T-cell (primary cell): ENCODE data around the gene CAMSAP3. TPM values are rescaled to one million over a fixed set of nuclear protein-coding genes. Genes with fewer than 3 reads are reported as not detected.
"Not testable (repeated sequence)": the region's sequence is repeated elsewhere in the genome, so short reads cannot be mapped to it uniquely, and the experiment has no call there.

Experiments
- ATAC-seq, 4 experiments: fragments of 200-7000 bp in 3 of 4; fragments of 150-1000 bp in 1 of 4; cut with Tn5 transposase; replicated peaks in 1 of 4; 1 replicate in 3 of 4; 2 replicates in 1 of 4; pipeline ENCODE4 v1.10.0; 2021; ENCODE audit warnings: moderate library complexity in 3 of 4, mild to moderate bottlenecking in 2 of 4, moderate number of reproducible peaks in 1 of 4
- CTCF ChIA-PET, 2 donors: fragments of 300-600 bp; sonication (Branson Sonifier 250); formaldehyde crosslinking; loops; one replicate each; lab custom pipeline; 2022; ENCODE audit warnings: antibody characterized with exemption in 2 of 2; lab: Charles Lee
- POLR2A ChIA-PET, 2 donors: fragments of 300-600 bp; sonication (Branson Sonifier 250); formaldehyde crosslinking; loops; one replicate each; lab custom pipeline; 2022; ENCODE audit warnings: antibody characterized with exemption in 2 of 2; lab: Charles Lee
- DNase-seq, 35 experiments: peaks; one replicate each; pipeline versions ENCODE4 v3.0.0 to v3.0.0-alpha.2; 2013 to 2023
- H3K27ac ChIP-seq: one replicate; pipeline ENCODE4 v1.5.1; 2013; ENCODE audit warnings: low read length
- H3K27me3 ChIP-seq, 2 experiments: replicated peaks in 1 of 2; 1 replicate in 1 of 2; 2 replicates in 1 of 2; pipeline versions ENCODE4 v1.6.1 to v1.7.0; 2013; ENCODE audit warnings: low read length in 1 of 2, mixed read lengths in 1 of 2; ENCODE audit not compliant: control insufficient read depth in 2 of 2, insufficient read depth in 2 of 2; ENCODE audit errors: extremely low read depth in 1 of 2
- H3K36me3 ChIP-seq, 2 donors: 1 replicate in 1 of 2; 2 replicates in 1 of 2; pipeline versions ENCODE4 v1.6.1 to v1.7.0; 2013; ENCODE audit warnings: low read length in 1 of 2; ENCODE audit not compliant: control insufficient read depth in 2 of 2, insufficient read depth in 1 of 2; ENCODE audit errors: extremely low read depth in 1 of 2
- H3K4me1 ChIP-seq, 2 experiments: 1 replicate in 1 of 2; 2 replicates in 1 of 2; pipeline versions ENCODE4 v1.6.1 to v1.7.0; 2013; ENCODE audit warnings: low read length in 2 of 2, mixed read lengths in 1 of 2; ENCODE audit not compliant: insufficient read depth in 2 of 2, control insufficient read depth in 1 of 2; ENCODE audit errors: extremely low read depth in 1 of 2
- H3K4me3 ChIP-seq, 2 donors: 1 replicate in 1 of 2; 2 replicates in 1 of 2; pipeline versions ENCODE4 v1.5.1 to v1.7.0; 2013; ENCODE audit warnings: mild to moderate bottlenecking in 2 of 2, low read length in 1 of 2, moderate library complexity in 1 of 2; ENCODE audit not compliant: control insufficient read depth in 1 of 2; ENCODE audit errors: extremely low read depth in 1 of 2
- H3K9me3 ChIP-seq: 2 replicates; pipeline ENCODE4 v1.7.0; 2013
- H3K27ac Mint-ChIP-seq, 2 donors: one replicate each; pipeline ENCODE4 v1.8.0; 2020 to 2021; ENCODE audit warnings: mild to moderate bottlenecking in 2 of 2, mixed read lengths in 2 of 2
- H3K27me3 Mint-ChIP-seq, 2 donors: one replicate each; pipeline ENCODE4 v1.8.0; 2021 to 2022; ENCODE audit warnings: mixed read lengths in 2 of 2
- H3K36me3 Mint-ChIP-seq: one replicate; pipeline ENCODE4 v1.8.0; 2021; ENCODE audit warnings: mixed read lengths
- H3K4me1 Mint-ChIP-seq, 3 donors: one replicate each; pipeline ENCODE4 v1.8.0; 2020 to 2022; ENCODE audit warnings: mixed read lengths in 3 of 3, mild to moderate bottlenecking in 1 of 3
- H3K4me3 Mint-ChIP-seq, 3 donors: one replicate each; pipeline ENCODE4 v1.8.0; 2020 to 2022; ENCODE audit warnings: mild to moderate bottlenecking in 3 of 3, mixed read lengths in 3 of 3, moderate library complexity in 3 of 3
- H3K9me3 Mint-ChIP-seq, 3 donors: one replicate each; pipeline ENCODE4 v1.8.0; 2020 to 2022; ENCODE audit warnings: mixed read lengths in 3 of 3
- WGBS: methylation state at CpG from one replicate; pipeline ENCODE4 v1.1.5; 2013; ENCODE audit warnings: missing lambda C conversion rate; ENCODE audit not compliant: insufficient coverage; 5-methylcytosine and 5-hydroxymethylcytosine counted together
- total RNA-seq, 35 experiments: library from RNA in 6 of 35; stranded (reverse) in 6 of 35; fragments of 120-200 nt in 1 of 35; gene quantifications; one replicate each; pipeline versions ENCODE4 v1.2.1 to v1.2.4 and lab custom pipeline; 2013 to 2026

The CAMSAP3 gene
- total RNA-seq, 5 donors from 2014 or later (not counting 1 experiment from before 2014, with no cell fraction given), result 0.47 to 1.3 (median 0.51) TPM

- Histone ChIP-seq H3K4me3 (no peak overlapping the region), H3K4me1 (peaks cover 0 to 26% of the 10 kb centered on the region in 2 experiments), H3K9me3 (no peaks in the 10 kb centered on the region), H3K27ac (no peak overlapping the region), H3K27me3 (peaks cover 0 to 2% of the 10 kb centered on the region in 2 experiments), H3K36me3 (peaks cover 13 to 37% of the 10 kb centered on the region in 2 donors)
- 94% methylated on average over 23 of the region's 27 CpGs for WGBS
- no peak overlapping the region for H3K4me3 Mint-ChIP-seq
- DNase-seq, result no peak
- H3K27ac Mint-ChIP-seq, result no peak overlapping the region
- H3K27me3 Mint-ChIP-seq, result no peaks in the 10 kb centered on the region
- POLR2A ChIA-PET, result no interaction called here
- CTCF ChIA-PET, result no interaction called here
- no peak for ATAC-seq
- no peaks in the 10 kb centered on the region for H3K9me3 Mint-ChIP-seq
- H3K36me3 Mint-ChIP-seq, result peaks cover 17% of the 10 kb centered on the region
- peaks cover 22 to 27% (median 23%) of the 10 kb centered on the region in 3 donors for H3K4me1 Mint-ChIP-seq
These were observed 46.8 kb downstream of the CAMSAP3 start for GRCh38 chr19:7642295-7643030.

GRCh38 chr19:7643031-7643415 is 47.4 kb downstream of the CAMSAP3 start:
- Mint-ChIP-seq H3K4me1 (peaks cover 19 to 22% (median 21%) of the 10 kb centered on the region in 3 donors), H3K36me3 (peaks cover 17% of the 10 kb centered on the region), H3K27ac (no peak overlapping the region), H3K27me3 (no peaks in the 10 kb centered on the region), H3K9me3 (no peaks in the 10 kb centered on the region), H3K4me3 (no peak overlapping the region)
- Histone ChIP-seq H3K4me3 (no peak overlapping the region), H3K9me3 (no peaks in the 10 kb centered on the region), H3K36me3 (peaks cover 14 to 39% of the 10 kb centered on the region in 2 donors), H3K4me1 (peaks cover 0 to 20% of the 10 kb centered on the region in 2 experiments), H3K27ac (no peak overlapping the region), H3K27me3 (peaks cover 0 to 2% of the 10 kb centered on the region in 2 experiments)
- WGBS, result 83% methylated on average over 2 of the region's 8 CpGs
- POLR2A ChIA-PET, result no interaction called here
- CTCF ChIA-PET, result no interaction called here
- ATAC-seq, result no peak
- DNase-seq, result no peak

GRCh38 chr19:7643629-7644549 is 48.2 kb downstream of the CAMSAP3 start:
- H3K27me3 ChIP-seq, H3K27ac Mint-ChIP-seq, H3K4me3 Mint-ChIP-seq, H3K9me3 Mint-ChIP-seq, H3K9me3 ChIP-seq, POLR2A ChIA-PET, H3K4me3 ChIP-seq, H3K27ac ChIP-seq, H3K27me3 Mint-ChIP-seq: not testable (repeated sequence)
- H3K36me3 Mint-ChIP-seq, result peaks cover 16% of the 10 kb centered on the region
- Histone ChIP-seq H3K4me1 (peaks cover 0 to 13% of the 10 kb centered on the region in 2 experiments), H3K36me3 (peaks cover 14 to 39% of the 10 kb centered on the region in 2 donors)
- CTCF ChIA-PET, result interaction anchor here in 1 of 2 donors (0.6 kb wide), 1 partner anchor 1436 kb away, joined by 6 read pairs; no protein-coding TSS in a partner anchor
- peaks cover 14 to 16% (median 15%) of the 10 kb centered on the region in 3 donors for H3K4me1 Mint-ChIP-seq
- 87% methylated on average over 9 of the region's 10 CpGs for WGBS
- DNase-seq (peak in 3 of 35 experiments; percentile 0 to 45 (median 20)), ATAC-seq (peak in 1 of 4 experiments; percentile 17)

- Mint-ChIP-seq H3K9me3 (no peaks in the 10 kb centered on the region), H3K4me3 (no peak overlapping the region), H3K27ac (no peak overlapping the region), H3K36me3 (peaks cover 14% of the 10 kb centered on the region), H3K27me3 (no peaks in the 10 kb centered on the region), H3K4me1 (peaks cover 8 to 10% (median 9%) of the 10 kb centered on the region in 3 donors)
- Histone ChIP-seq H3K4me1 (peaks cover 0 to 7% of the 10 kb centered on the region in 2 experiments), H3K36me3 (peaks cover 14 to 38% of the 10 kb centered on the region in 2 donors), H3K27me3 (peaks cover 0 to 2% of the 10 kb centered on the region in 2 experiments), H3K4me3 (no peak overlapping the region), H3K9me3 (no peaks in the 10 kb centered on the region), H3K27ac (no peak overlapping the region)
- ATAC-seq (no peak), DNase-seq (no peak)
- ChIA-PET POLR2A (no interaction called here), CTCF (interaction anchor here in 1 of 2 donors (0.6 kb wide), 1 partner anchor 1437 kb away, joined by 6 read pairs; no protein-coding TSS in a partner anchor)
- 98% methylated on average over 12 of the region's 20 CpGs for WGBS
These were observed 48.9 kb downstream of the CAMSAP3 start for GRCh38 chr19:7644550-7644877.

- ATAC-seq (no peak), DNase-seq (no peak)
- no peak overlapping the region for H3K27ac ChIP-seq
- Mint-ChIP-seq H3K27me3 (no peaks in the 10 kb centered on the region), H3K4me1 (peaks cover 1 to 3% (median 2%) of the 10 kb centered on the region in 3 donors), H3K27ac (no peak overlapping the region), H3K4me3 (no peak overlapping the region), H3K36me3 (peaks cover 7% of the 10 kb centered on the region), H3K9me3 (no peaks in the 10 kb centered on the region)
- H3K9me3 ChIP-seq, result no peaks in the 10 kb centered on the region
- WGBS, result 95% methylated on average over 10 of the region's 14 CpGs
- H3K4me1 ChIP-seq, result peaks cover 0 to under 1% of the 10 kb centered on the region in 2 experiments
- CTCF ChIA-PET, result no interaction called here
- POLR2A ChIA-PET, result no interaction called here
- peaks cover 14 to 37% of the 10 kb centered on the region in 2 donors for H3K36me3 ChIP-seq
- H3K27me3 ChIP-seq, result peaks cover 0 to 2% of the 10 kb centered on the region in 2 experiments
- H3K4me3 ChIP-seq, result no peak overlapping the region
These were observed 49.5 kb downstream of the CAMSAP3 start for GRCh38 chr19:7645163-7645562.

GRCh38 chr19:7645656-7646425 is 50.2 kb downstream of the CAMSAP3 start:
- Mint-ChIP-seq H3K27me3 (no peaks in the 10 kb centered on the region), H3K9me3 (no peaks in the 10 kb centered on the region), H3K27ac (no peak overlapping the region), H3K4me3 (no peak overlapping the region), H3K4me1 (no peaks in the 10 kb centered on the region), H3K36me3 (peaks cover 5% of the 10 kb centered on the region)
- DNase-seq (no peak), ATAC-seq (no peak)
- H3K27ac ChIP-seq, result no peak overlapping the region
- H3K9me3 ChIP-seq, result no peaks in the 10 kb centered on the region
- ChIA-PET CTCF (no interaction called here), POLR2A (no interaction called here)
- H3K4me3 ChIP-seq, result no peak overlapping the region
- H3K4me1 ChIP-seq, result no peaks in the 10 kb centered on the region
- 86% methylated on average over 16 of the region's 20 CpGs for WGBS
- H3K27me3 ChIP-seq, result peaks cover 0 to 2% of the 10 kb centered on the region in 2 experiments
- peaks cover 14 to 30% of the 10 kb centered on the region in 2 donors for H3K36me3 ChIP-seq
